DND-41 (cell line): Measurements from ENCODE around the gene BRD9.

Experiments used
- ATAC-seq: fragments of 200-7000 bp; cut with Tn5 transposase; 3 replicates; pipeline ENCODE4 v1.9.1; 2021; ENCODE audit warnings: low read depth; ENCODE audit not compliant: insufficient read depth
- DNase-seq: peaks from one replicate; pipeline ENCODE4 v3.0.0-alpha.2; 2020
- H2AFZ ChIP-seq: 2 replicates; pipeline ENCODE4 v1.6.0; 2012; ENCODE audit warnings: low read depth, low read length
- H3K27ac ChIP-seq: 2 replicates; pipeline ENCODE4 v1.5.1; 2012; ENCODE audit warnings: low read length, inconsistent platforms
- H3K27me3 ChIP-seq: fragments of 200-600 bp; sonication (generic); 2 replicates; pipeline ENCODE4 v1.6.0; 2012; ENCODE audit warnings: low read length, mild to moderate bottlenecking, inconsistent platforms; ENCODE audit not compliant: insufficient read depth, poor library complexity
- H3K36me3 ChIP-seq: 2 replicates; pipeline ENCODE4 v1.5.1; 2012; ENCODE audit warnings: low read length, inconsistent platforms; ENCODE audit not compliant: insufficient read depth
- H3K4me1 ChIP-seq: 2 replicates; pipeline ENCODE4 v1.5.1; 2012; ENCODE audit warnings: mild to moderate bottlenecking, low read length; ENCODE audit not compliant: insufficient read depth
- H3K4me2 ChIP-seq: 2 replicates; pipeline ENCODE4 v1.6.0; 2012; ENCODE audit warnings: mild to moderate bottlenecking, moderate library complexity, low read length, inconsistent platforms; ENCODE audit not compliant: insufficient read depth
- H3K4me3 ChIP-seq, 2 experiments: fragments of 200-600 bp in 1 of 2; shearing (Covaris generic) in 1 of 2; 2 replicates each; pipeline ENCODE4 v1.5.1; 2012 to 2016; ENCODE audit warnings: inconsistent platforms in 2 of 2, low read length in 2 of 2, mild to moderate bottlenecking in 2 of 2, low read depth in 1 of 2, moderate library complexity in 1 of 2
- H3K79me2 ChIP-seq: 2 replicates; pipeline ENCODE4 v1.6.0; 2012; ENCODE audit warnings: low read length, inconsistent platforms; ENCODE audit not compliant: insufficient read depth
- H3K9ac ChIP-seq: 2 replicates; pipeline ENCODE4 v1.6.0; 2012; ENCODE audit warnings: low read depth, mild to moderate bottlenecking, inconsistent platforms, low read length, moderate library complexity
- H3K9me3 ChIP-seq: 2 replicates; pipeline ENCODE4 v1.5.1; 2012; ENCODE audit warnings: low read length, moderate library complexity, mild to moderate bottlenecking, inconsistent platforms; ENCODE audit not compliant: insufficient read depth, severe bottlenecking
- H4K20me1 ChIP-seq: 2 replicates; pipeline ENCODE4 v1.6.0; 2012; ENCODE audit warnings: low read length; ENCODE audit not compliant: insufficient read depth
- CTCF ChIP-seq: IDR thresholded peaks from 2 replicates; pipeline ENCODE4 v1.5.1; 2012; ENCODE audit warnings: borderline replicate concordance, low read length, moderate library complexity, mild to moderate bottlenecking; ENCODE audit not compliant: poor library complexity, severe bottlenecking; ENCODE audit errors: extremely low read depth
- EZH2 ChIP-seq: IDR thresholded peaks from 3 replicates; pipeline ENCODE4 v1.6.1; 2012; ENCODE audit warnings: borderline replicate concordance, low read depth, mild to moderate bottlenecking, moderate library complexity, low read length, inconsistent platforms; ENCODE audit not compliant: severe bottlenecking

The BRD9 gene

GRCh38 chr5:878125-878524 is 14.5 kb downstream of the BRD9 start:
- no peak for TF ChIP-seq EZH2
- TF ChIP-seq CTCF: no peak
- Histone ChIP-seq H3K4me1 (no peaks in the 10 kb centered on the region), H3K9ac (no peak overlapping the region), H2AFZ (no peak overlapping the region), H3K27me3 (no peaks in the 10 kb centered on the region), H4K20me1 (peaks cover 54% of the 10 kb centered on the region), H3K4me2 (no peak overlapping the region), H3K36me3 (peaks cover 78% of the 10 kb centered on the region), H3K79me2 (peaks cover 29% of the 10 kb centered on the region), H3K4me3 (no peak overlapping the region), H3K9me3 (no peaks in the 10 kb centered on the region), H3K27ac (no peak overlapping the region)
- no peak for ATAC-seq
- DNase-seq: no peak

GRCh38 chr5:876398-877365 is 15.9 kb downstream of the BRD9 start:
- H3K27ac ChIP-seq: no peak overlapping the region
- H3K9me3 ChIP-seq: no peaks in the 10 kb centered on the region
- no peaks in the 10 kb centered on the region for H3K4me1 ChIP-seq
- H3K36me3 ChIP-seq: peaks cover 78% of the 10 kb centered on the region
- no peak for ATAC-seq
- peaks cover 49% of the 10 kb centered on the region for H4K20me1 ChIP-seq
- no peak for TF ChIP-seq CTCF
- no peak for TF ChIP-seq EZH2
- no peak for DNase-seq
- no peak overlapping the region for H2AFZ ChIP-seq
- H3K4me3 ChIP-seq: no peak overlapping the region
- H3K27me3 ChIP-seq: no peaks in the 10 kb centered on the region
- H3K79me2 ChIP-seq: peaks cover 15% of the 10 kb centered on the region
- H3K9ac ChIP-seq: no peak overlapping the region
- H3K4me2 ChIP-seq: no peak overlapping the region

GRCh38 chr5:875931-876330 is 16.7 kb downstream of the BRD9 start:
- ATAC-seq: no peak
- H3K79me2 ChIP-seq: peaks cover 7% of the 10 kb centered on the region; the same call in 1 of the 2 replicates

More at GRCh38 chr5:875931-876330, 16.7 kb downstream of the BRD9 start:
- Histone ChIP-seq H3K9me3 (no peaks in the 10 kb centered on the region), H3K4me2 (no peak overlapping the region), H4K20me1 (peaks cover 42% of the 10 kb centered on the region), H3K27ac (no peak overlapping the region), H3K4me3 (no peak overlapping the region), H3K27me3 (no peaks in the 10 kb centered on the region), H3K4me1 (no peaks in the 10 kb centered on the region), H3K9ac (no peak overlapping the region), H3K36me3 (peaks cover 78% of the 10 kb centered on the region), H2AFZ (no peak overlapping the region)
- DNase-seq: no peak
- TF ChIP-seq EZH2 (no peak), CTCF (no peak)
